Activated T-cell treated with anti-CD3 and anti-CD28 coated beads, Interleukin-2, amount 50 U/mL, for 72 hours (primary cell): ENCODE results near the gene PTPRN. TPM values are rescaled to one million over a fixed set of nuclear protein-coding genes. Genes with fewer than 3 reads are reported as not detected.
A peak's percentile ranks its signal among the peaks of the same experiment; 100 is the strongest.

Experiments
- ATAC-seq, 2 donors: fragments of 150-1000 bp; cut with Tn5 transposase; replicated peaks in 1 of 2; 2 replicates each; pipeline ENCODE4 v1.10.0; 2021; ENCODE audit warnings: moderate library complexity in 2 of 2, mild to moderate bottlenecking in 1 of 2
- DNase-seq, 2 donors: peaks; one replicate each; pipeline ENCODE4 v3.0.0; 2021 to 2022; ENCODE audit warnings: mixed read lengths in 1 of 2
- H3K27ac Mint-ChIP-seq: one replicate; pipeline ENCODE4 v1.8.0; 2022; ENCODE audit warnings: mild to moderate bottlenecking, moderate library complexity, mixed read lengths
- H3K27me3 Mint-ChIP-seq: one replicate; pipeline ENCODE4 v1.8.0; 2022; ENCODE audit warnings: low read depth, mixed read lengths
- H3K36me3 Mint-ChIP-seq, 2 donors: one replicate each; pipeline ENCODE4 v1.8.0; 2022; ENCODE audit warnings: mixed read lengths in 2 of 2, mild to moderate bottlenecking in 1 of 2; ENCODE audit not compliant: insufficient read depth in 2 of 2
- H3K4me1 Mint-ChIP-seq: one replicate; pipeline ENCODE4 v1.8.0; 2022; ENCODE audit warnings: low read depth, mixed read lengths
- H3K4me3 Mint-ChIP-seq, 2 donors: one replicate each; pipeline ENCODE4 v1.8.0; 2022; ENCODE audit warnings: mild to moderate bottlenecking in 2 of 2, mixed read lengths in 2 of 2, moderate library complexity in 2 of 2
- H3K9me3 Mint-ChIP-seq, 2 donors: one replicate each; pipeline ENCODE4 v1.8.0; 2022; ENCODE audit warnings: mixed read lengths in 2 of 2
- total RNA-seq, 2 donors: library from RNA; stranded (reverse); gene quantifications; one replicate each; pipeline ENCODE4 v1.2.3, GENCODE V29; 2022

The PTPRN gene
- total RNA-seq, 2 donors from 2014 or later = 1.7 to 2.5 TPM

- peaks cover 33% of the 10 kb centered on the region for H3K27me3 Mint-ChIP-seq
- peaks cover 15% of the 10 kb centered on the region for H3K4me1 Mint-ChIP-seq
- no peaks in the 10 kb centered on the region for H3K9me3 Mint-ChIP-seq
- no peak for ATAC-seq
- no peak overlapping the region for H3K27ac Mint-ChIP-seq
- H3K4me3 Mint-ChIP-seq = peak overlapping the region; percentile 15 to 27
- H3K36me3 Mint-ChIP-seq = no peaks in the 10 kb centered on the region
- no peak for DNase-seq
These were observed 9.8 kb downstream of the PTPRN start for GRCh38 chr2:219299372-219299760.

DNA sequence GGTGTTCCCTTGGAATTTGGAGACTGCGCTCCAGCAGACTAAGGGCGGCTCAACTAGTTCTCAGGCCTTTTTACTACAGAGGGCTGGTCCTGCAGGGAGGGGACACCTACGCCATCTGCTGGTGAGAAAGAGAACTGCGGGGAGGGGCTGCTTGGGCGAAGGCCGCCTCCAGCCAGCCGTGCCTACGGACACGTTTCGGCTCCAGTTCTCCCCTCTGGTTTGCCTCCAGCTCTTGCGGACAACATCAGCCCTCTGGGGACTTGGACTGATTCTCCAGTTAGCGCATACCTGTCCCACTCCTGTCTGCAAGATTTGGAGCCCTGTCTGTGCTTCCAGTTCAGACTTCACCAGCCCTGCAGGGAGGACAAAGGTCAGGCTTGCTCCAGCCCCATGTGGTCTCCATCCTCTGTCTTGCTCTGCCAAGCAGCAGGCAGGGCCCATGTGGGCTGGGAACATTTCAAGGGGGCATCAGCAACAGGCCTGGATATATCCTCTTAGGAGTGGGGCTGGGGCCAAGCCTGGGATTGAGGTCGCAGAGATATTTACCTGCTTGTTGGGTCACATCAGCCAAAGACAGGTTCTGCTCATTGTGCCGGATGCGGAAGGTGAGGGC is 10.3 kb downstream of the PTPRN start:
- no peaks in the 10 kb centered on the region for H3K9me3 Mint-ChIP-seq
- H3K4me1 Mint-ChIP-seq = peaks cover 20% of the 10 kb centered on the region
- H3K4me3 Mint-ChIP-seq = peak overlapping the region; percentile 15 to 27
- ATAC-seq (peak; percentile 59 to 64), DNase-seq (peak; percentile 89 to 92)
- no peaks in the 10 kb centered on the region for H3K36me3 Mint-ChIP-seq
- no peak overlapping the region for H3K27ac Mint-ChIP-seq
- peaks cover 29% of the 10 kb centered on the region for H3K27me3 Mint-ChIP-seq

DNA sequence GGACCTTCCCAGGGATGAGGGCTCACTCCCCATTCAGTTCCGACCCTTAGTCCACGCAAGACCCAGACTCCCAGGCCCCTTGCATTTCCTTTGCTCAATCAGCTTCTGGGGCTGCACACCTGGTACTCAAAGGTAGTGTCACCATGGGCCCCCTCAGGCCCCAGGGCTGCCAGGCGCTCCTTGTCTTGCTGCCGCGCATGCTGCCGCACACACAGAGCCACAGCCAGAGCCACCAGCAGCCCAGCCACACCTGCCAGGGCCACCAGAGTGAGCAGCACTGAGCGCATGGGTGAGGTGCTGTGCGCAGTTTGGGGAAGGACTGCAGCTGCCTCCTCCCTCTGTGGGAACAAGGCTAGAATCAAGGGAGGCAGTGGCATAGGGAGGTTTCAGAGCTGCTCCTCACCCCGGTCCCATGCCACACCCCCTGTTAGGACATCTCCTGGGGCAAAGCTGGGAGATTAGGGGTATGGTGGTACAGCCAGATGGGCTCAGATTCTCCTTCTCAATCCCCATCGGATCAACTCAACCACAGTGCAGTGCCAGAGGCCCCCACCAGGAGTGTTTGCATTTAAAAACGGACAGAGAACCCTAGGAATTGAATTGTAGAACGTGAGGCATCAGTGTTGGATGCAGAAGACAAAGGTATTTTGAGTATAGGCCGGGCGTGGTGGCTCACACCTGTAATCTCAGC is 11.3 kb downstream of the PTPRN start:
- no peak for ATAC-seq
- H3K27ac Mint-ChIP-seq = no peak overlapping the region
- no peak for DNase-seq
- no peaks in the 10 kb centered on the region for H3K36me3 Mint-ChIP-seq
- peaks cover 22% of the 10 kb centered on the region for H3K27me3 Mint-ChIP-seq
- H3K4me1 Mint-ChIP-seq = peaks cover 23% of the 10 kb centered on the region
- no peaks in the 10 kb centered on the region for H3K9me3 Mint-ChIP-seq
- H3K4me3 Mint-ChIP-seq = no peak overlapping the region

DNA sequence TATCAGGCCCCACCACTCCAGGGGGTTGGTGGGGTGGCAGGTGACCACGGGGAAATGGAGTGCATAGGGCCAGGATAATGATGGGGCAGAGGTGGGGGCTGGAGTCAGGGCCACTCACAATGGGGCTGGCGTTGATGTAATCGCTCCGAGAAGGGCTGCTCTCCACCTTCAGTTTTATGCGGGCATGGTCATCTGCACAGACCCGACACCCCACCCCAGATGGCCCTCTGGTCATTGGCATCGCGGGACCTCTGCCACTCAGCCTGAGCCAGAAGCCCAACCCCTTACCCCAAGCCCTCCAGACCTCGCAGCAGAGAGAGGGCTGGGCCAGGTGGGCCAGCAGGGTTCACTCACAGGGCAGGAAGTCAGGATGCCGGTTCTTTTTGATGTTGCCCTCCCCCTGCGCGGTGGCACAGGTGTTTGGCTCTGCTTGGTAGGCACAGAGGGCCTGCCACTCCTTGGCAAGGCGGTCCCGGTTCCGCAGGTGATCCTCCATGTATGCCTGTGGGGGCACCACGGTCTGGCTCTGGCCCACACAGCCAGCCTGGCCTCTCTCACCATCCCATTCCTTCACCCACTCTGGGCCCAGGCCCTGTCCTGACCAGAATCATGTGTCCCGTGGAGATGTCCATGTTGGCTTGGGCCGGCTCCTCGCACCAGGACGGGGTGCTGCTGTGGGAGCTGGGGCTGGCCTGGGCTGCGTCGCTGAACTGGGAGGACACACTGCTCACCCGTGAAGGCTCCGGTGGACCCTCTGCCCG is 12.4 kb downstream of the PTPRN start:
- Mint-ChIP-seq H3K27ac (no peak overlapping the region), H3K4me3 (no peak overlapping the region), H3K27me3 (peaks cover 16% of the 10 kb centered on the region), H3K9me3 (no peaks in the 10 kb centered on the region), H3K36me3 (no peaks in the 10 kb centered on the region), H3K4me1 (peaks cover 23% of the 10 kb centered on the region)
- DNase-seq (no peak), ATAC-seq (no peak)

DNA sequence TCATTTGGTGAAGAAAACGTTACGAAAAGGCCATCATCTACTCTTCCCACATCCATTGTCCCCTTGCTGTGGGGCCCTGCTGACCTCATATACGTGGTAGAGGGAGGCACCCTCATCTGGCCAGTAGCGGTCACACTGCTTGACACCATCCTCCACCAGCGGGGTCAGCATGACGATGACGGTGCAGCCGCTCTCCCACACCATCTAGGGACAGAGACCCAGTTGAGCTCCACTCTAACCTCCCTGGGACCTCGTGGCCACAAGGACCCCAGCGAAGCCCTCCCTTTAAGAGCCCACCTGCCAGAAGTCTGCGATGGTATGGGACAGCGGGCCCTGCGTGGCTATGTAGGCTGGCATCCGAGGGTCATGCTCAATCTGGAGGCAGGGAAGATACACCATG is 13.1 kb downstream of the PTPRN start:
- no peak overlapping the region for H3K27ac Mint-ChIP-seq
- H3K27me3 Mint-ChIP-seq = peaks cover 10% of the 10 kb centered on the region
- no peaks in the 10 kb centered on the region for H3K36me3 Mint-ChIP-seq
- DNase-seq = no peak
- no peak for ATAC-seq
- no peak overlapping the region for H3K4me3 Mint-ChIP-seq
- H3K4me1 Mint-ChIP-seq = peaks cover 23% of the 10 kb centered on the region
- H3K9me3 Mint-ChIP-seq = no peaks in the 10 kb centered on the region

DNA sequence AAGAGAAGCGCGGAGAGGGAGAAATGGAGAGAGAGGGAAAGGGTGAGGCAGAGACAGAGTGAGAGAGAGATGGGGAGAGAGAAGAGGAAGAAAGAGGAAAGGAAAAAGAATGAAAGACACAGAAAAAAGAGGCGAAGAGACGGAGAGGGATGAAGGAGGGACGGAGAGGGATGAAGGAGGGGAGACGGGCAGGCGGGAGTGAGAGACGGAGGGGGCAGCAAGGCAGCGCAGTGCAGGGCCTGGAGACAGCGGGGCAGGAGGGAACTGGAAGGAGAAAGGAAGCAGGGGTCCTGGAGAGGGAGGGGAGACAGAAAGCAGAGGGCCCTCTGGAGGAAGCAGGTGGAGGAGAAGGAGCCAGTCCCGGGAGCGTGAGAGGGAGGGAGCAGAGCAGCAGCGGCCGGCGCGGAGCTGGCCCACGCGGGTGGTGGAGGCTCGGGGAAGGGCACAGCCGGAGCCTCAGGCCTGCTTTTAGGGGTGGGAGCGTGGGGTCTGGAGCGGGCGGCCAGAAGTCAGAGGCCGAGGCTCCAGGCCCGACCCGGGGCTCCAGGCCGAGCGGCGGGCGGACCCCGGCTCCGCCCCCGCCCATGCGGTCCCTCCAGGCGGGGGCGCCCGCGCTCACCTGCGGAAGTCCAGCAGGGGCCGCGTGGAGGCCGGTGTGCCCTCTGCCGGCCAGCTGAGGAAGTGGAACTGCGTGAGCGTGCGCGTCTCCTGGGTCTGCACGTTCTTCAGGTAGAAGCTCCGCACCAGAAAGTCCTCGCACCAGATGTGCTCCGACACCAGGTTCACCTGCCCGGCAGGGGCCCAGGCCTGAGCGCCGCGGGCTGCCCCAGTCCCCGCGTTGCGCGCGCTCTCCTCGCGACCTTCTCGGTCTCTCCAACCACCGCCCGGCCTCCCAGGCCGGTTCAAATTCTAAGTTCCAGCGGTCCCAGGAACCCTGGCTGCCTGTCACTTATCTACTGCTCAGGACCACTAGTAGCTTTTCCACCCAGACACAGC is 14.5 kb downstream of the PTPRN start:
- peak; percentile 85 to 88 for ATAC-seq
- Mint-ChIP-seq H3K4me1 (peaks cover 23% of the 10 kb centered on the region), H3K36me3 (no peaks in the 10 kb centered on the region), H3K27me3 (peaks cover 6% of the 10 kb centered on the region), H3K27ac (peak overlapping the region; percentile 79), H3K4me3 (peak overlapping the region; percentile 82 to 88), H3K9me3 (no peaks in the 10 kb centered on the region)
- DNase-seq = peak; percentile 91 to 94

DNA sequence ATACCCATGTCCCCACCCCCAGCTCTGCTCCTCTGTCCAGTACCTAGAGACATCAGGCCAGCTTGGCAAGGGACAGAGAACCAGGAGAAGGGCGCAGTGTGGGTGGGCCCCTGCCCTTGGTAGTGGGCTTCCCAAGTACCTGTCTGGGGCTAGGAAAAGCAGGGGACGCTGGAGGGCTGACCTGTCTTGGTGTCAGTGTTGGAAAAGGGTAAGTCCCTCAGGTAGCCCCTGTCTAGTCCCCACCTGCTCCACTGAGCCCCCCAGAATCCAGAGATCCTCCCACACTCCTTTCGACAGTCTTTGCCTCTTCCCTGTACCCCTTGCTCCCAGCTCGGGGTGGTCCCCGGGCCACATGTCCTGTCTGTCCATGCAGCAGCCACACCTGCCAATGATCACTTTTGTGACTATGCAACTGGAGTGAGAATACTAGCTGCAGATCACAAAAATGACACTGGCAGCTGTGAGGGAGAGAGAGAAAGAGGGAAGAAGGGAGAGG is 15.4 kb downstream of the PTPRN start:
- Mint-ChIP-seq H3K27me3 (peaks cover 6% of the 10 kb centered on the region), H3K4me1 (peaks cover 20% of the 10 kb centered on the region), H3K27ac (no peak overlapping the region), H3K4me3 (peak overlapping the region; percentile 82 to 88), H3K36me3 (no peaks in the 10 kb centered on the region), H3K9me3 (no peaks in the 10 kb centered on the region)
- ATAC-seq = no peak
- no peak for DNase-seq

DNA sequence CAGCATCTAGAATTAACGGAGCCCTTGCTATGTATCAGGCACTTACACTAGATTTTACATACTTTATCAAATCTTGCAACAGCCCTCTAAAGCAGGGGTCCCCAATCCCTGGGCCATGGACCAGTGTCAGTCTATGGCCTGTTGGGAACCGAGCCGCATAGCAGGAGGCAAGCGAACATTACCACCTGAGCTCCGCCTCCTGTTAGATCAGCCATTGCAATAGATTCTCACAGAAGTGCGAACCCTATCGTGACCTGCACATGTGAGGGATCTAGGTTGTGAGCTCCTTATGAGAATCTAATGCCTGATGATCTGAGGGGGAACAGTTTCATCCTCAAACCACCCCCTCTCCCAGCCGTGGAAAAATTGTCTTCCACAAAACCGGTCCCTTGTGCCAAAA is 16.6 kb downstream of the PTPRN start:
- Mint-ChIP-seq H3K27ac (no peak overlapping the region), H3K4me3 (no peak overlapping the region), H3K4me1 (peaks cover 19% of the 10 kb centered on the region), H3K27me3 (peaks cover 6% of the 10 kb centered on the region), H3K36me3 (no peaks in the 10 kb centered on the region), H3K9me3 (no peaks in the 10 kb centered on the region)
- ATAC-seq = no peak
- DNase-seq = no peak

DNA sequence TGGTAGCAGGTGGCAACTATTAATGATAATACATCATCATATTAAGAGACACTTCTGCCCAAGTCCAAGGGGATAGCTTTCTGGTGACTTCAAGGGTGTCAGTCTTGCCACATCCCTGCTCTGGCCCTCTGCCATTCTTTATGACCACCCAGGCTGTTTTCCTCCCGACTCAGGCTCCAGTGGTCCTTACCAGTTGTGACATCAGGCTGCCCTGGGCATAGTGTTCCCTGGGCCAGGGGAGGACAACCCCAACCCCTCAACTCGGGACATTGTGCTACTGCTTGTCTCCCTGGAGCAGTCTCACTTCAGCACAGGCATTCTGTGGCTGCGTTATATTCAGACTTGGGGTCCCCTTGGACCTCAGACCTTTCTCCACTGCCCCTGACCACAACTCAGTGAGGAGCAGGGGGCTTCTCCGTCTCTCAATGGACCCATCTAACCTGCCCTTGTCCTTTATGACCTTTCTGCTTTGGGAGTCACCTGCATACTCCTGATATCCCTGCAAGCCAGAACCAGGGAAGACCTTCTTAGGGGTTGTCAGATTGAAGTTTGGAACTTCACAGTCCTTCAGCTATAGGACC is 17.2 kb downstream of the PTPRN start:
- Mint-ChIP-seq H3K9me3 (no peaks in the 10 kb centered on the region), H3K4me3 (no peak overlapping the region), H3K4me1 (peaks cover 19% of the 10 kb centered on the region), H3K36me3 (no peaks in the 10 kb centered on the region), H3K27ac (no peak overlapping the region), H3K27me3 (peaks cover 6% of the 10 kb centered on the region)
- ATAC-seq (no peak), DNase-seq (no peak)

DNA sequence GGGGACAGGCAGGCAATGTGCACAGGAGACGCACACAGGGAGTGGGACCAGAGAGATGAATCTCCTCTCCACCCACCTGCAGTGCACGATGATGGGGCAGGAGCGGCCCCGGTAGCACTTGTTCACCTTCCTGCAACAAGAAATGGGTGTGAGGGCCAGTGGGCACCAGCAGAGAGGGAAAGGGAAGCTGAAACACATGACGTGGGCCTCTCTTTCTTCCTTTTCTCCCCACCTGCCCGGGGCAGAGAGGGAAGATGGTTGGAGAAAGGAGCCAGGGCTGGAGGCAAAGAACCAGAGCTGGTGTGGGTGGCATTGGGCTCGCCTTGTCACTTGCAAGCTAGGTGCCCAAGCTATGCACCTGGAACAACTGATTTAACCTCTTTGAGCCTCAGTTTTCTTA is 17.8 kb downstream of the PTPRN start:
- Mint-ChIP-seq H3K27me3 (peaks cover 6% of the 10 kb centered on the region), H3K9me3 (no peaks in the 10 kb centered on the region), H3K4me1 (peaks cover 19% of the 10 kb centered on the region), H3K36me3 (no peaks in the 10 kb centered on the region), H3K27ac (no peak overlapping the region), H3K4me3 (no peak overlapping the region)
- no peak for ATAC-seq
- DNase-seq = no peak

- no peaks in the 10 kb centered on the region for H3K9me3 Mint-ChIP-seq
- no peak for ATAC-seq
- H3K36me3 Mint-ChIP-seq = no peaks in the 10 kb centered on the region
- no peak overlapping the region for H3K27ac Mint-ChIP-seq
- H3K27me3 Mint-ChIP-seq = peaks cover 2% of the 10 kb centered on the region
- no peak for DNase-seq
- H3K4me1 Mint-ChIP-seq = peaks cover 17% of the 10 kb centered on the region
- no peak overlapping the region for H3K4me3 Mint-ChIP-seq
These were observed 18.6 kb downstream of the PTPRN start for GRCh38 chr2:219290381-219291171.
